HG03103 (cell line): ENCODE measurements around the gene TP53AIP1.
"Not testable (repeated sequence)": the region's sequence is repeated elsewhere in the genome, so short reads cannot be mapped to it uniquely, and the experiment has no call there.

Experiments
- ATAC-seq: cut with Tn5 transposase; IDR thresholded peaks from one replicate; pipeline ENCODE4 v1.9.1; 2021; ENCODE audit warnings: low read depth; ENCODE audit not compliant: unreplicated experiment

The TP53AIP1 gene

DNA sequence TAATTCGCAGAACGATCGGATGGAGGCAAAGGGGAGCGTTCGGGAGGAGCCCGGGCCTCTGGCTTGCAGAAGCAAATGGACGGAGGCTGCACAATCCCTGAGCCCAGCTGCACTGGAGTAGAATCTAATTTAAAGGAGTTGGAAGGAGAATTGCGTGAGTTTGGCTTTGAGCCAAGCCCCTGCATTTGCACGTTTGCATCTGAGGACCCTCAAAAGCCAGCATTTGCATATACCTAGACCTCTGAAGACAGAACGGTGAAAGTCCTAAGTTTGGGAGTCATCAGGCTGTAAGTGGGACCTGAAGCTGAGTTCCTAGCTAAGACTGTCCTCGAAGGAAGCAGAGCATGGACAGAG lies 15.6 kb downstream of the TP53AIP1 start:
- ATAC-seq, result no peak

- ATAC-seq, result no peak
Observed at GRCh38 chr11:128926437-128927107, 16.1 kb downstream of the TP53AIP1 start.

DNA sequence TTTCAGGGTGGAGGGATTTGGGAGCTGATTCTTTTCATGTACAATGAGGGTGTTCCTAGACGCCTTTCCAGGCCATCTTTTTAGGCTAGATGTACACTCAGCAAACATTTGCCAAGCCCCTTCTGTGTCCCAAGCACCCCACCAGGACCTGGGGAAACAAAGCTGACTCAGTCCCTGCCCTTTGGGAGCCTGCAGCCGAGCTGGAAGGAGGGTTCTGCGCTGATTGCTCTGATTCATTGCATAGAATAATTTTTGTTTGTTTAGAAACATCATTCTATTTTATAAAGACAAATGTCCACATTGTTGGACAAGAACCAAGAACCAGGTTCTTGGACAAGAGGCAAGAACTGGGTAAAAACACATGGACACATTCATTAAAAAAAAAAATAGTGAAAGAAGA lies 16.7 kb downstream of the TP53AIP1 start:
- ATAC-seq, result no peak

GRCh38 chr11:128925250-128925600 lies 17.4 kb downstream of the TP53AIP1 start:
- no peak for ATAC-seq

DNA sequence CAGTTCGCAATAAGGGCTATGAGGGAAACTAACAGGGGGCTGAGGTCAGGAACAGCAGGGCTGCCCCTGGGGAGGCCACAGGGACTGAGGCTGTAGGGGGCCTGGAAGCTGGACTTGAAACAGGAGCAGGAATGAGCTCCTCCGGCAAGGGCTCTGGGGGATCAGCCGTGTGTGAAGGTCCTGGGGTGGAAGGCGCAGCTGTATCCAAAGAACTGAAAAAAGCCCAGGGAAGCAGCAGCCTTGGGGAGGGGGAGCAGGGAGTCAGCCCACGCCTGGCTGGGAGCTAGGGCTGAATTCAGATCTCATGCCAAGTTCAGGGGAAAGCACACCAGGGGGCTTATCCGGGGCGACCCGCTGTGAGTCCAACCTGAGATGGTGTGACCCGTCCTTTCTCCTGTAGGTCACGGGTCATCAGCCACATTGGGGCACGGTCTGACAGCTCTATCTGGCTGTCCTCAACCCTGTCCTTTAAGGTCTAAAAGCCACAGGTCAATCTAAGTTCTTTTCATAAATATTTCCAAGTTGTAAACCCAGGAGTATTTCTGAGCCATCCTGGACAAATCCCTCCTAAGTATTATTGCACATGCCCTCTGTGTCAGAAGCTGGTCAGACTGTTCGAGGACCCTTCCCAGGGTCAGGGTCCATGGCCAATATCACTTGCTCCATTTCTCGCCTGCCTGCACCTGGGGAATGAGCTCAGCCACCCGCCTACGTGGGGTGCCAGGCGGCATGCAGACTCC lies 18.0 kb downstream of the TP53AIP1 start:
- no peak for ATAC-seq

GRCh38 chr11:128924104-128924503 lies 18.6 kb downstream of the TP53AIP1 start:
- no peak for ATAC-seq

DNA sequence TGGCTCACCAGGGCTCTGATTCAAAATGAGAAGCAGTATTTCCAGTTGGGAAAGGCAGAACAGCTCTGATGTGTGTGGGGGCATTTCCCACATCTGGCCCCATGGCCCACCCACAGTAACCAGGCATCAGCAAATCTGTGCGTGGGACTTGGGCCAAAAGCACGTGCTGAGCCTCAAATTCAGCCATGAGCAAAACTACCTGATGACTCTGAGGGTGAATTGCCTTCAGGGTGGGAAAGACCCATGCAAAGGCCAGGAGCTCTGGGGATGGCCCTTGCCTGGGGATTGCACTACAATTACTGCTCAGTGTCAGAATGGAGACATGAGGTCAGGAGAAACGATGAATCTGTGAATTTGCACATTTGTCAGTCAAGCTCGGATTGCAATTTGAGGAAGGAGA lies 20.9 kb downstream of the TP53AIP1 start:
- no peak for ATAC-seq

GRCh38 chr11:128920666-128921065 lies 22.0 kb downstream of the TP53AIP1 start:
- no peak for ATAC-seq

GRCh38 chr11:128919635-128920034 lies 23.0 kb downstream of the TP53AIP1 start:
- ATAC-seq, result not testable (repeated sequence)

DNA sequence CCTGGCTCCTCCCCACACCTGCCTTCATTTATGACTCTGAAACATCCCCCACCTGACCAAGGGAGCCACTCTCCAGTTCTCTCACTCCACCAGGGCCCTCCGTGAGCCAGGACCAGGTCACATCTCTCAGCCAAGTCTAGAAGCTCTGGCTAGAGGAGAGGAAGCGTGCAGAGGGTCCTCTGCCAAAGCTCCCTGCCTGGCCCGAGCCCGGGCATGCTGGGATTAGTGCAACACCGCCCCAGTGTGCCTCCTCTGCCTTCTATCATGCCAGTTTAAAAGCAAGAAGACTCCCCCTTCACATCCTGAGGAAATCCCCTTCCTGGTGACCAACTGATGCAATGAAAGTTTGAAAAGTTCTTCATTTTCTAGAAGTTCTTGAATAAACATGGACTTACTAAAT lies 23.5 kb downstream of the TP53AIP1 start:
- no peak for ATAC-seq

GRCh38 chr11:128917144-128917724 lies 25.4 kb downstream of the TP53AIP1 start:
- no peak for ATAC-seq

- ATAC-seq, result no peak
Observed at GRCh38 chr11:128916681-128917080, 26.0 kb downstream of the TP53AIP1 start.

- no peak for ATAC-seq
Observed at GRCh38 chr11:128916037-128916572, 26.6 kb downstream of the TP53AIP1 start.

- ATAC-seq, result no peak
Observed at GRCh38 chr11:128915149-128915521, 27.5 kb downstream of the TP53AIP1 start.

DNA sequence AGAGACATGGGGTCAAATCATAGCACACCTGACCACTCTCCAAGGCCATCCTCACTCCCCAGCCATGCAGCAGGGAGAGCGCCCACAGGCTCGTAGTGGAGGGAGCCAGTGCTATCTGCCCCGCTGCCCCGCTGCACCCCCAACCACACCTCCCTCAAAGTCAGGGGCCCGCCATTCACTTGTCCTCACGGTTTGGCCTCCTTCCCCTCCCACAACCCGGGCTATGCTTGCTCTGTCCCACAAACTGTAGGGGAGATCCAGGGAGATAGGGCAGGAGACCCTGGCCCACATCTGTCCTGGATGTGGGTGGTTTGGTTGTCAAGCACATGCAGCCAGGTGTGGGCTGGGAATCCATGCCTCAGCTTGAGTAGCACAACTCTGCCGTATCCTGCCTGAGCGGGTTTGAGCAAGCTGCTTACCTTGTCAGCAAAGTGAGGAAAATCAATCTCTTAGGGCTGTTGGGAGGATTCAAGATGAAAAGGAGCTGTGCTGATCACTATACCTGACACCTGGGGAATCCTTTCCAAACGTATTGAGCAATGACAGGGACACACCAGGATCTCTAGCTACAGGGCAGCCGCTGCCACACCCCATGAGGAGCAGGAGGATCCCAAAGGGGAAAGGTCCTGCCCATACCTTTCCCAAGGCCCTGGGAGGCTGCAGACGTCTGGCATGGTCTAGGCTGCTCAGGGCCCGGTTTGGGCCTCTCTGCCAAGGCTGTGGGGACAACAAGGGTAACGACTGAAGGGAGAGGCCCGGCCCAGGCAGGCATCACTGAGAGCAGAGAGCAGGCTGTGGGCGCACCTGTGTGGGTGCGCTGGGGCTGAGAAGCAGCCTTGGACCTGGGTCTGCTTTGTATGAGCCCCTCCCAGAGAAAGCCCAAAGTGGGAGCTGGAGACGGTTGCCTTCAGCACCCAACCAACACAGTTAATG lies 28.2 kb downstream of the TP53AIP1 start:
- ATAC-seq, result no peak

GRCh38 chr11:128913806-128914205 lies 28.9 kb downstream of the TP53AIP1 start:
- ATAC-seq, result no peak

DNA sequence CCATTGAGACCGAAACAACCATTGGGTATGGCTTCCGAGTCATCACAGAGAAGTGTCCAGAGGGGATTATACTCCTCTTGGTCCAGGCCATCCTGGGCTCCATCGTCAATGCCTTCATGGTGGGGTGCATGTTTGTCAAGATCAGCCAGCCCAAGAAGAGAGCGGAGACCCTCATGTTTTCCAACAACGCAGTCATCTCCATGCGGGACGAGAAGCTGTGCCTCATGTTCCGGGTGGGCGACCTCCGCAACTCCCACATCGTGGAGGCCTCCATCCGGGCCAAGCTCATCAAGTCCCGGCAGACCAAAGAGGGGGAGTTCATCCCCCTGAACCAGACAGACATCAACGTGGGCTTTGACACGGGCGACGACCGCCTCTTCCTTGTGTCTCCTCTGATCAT lies 31.0 kb downstream of the TP53AIP1 start:
- no peak for ATAC-seq

GRCh38 chr11:128911239-128911638 lies 31.4 kb downstream of the TP53AIP1 start:
- ATAC-seq, result no peak

GRCh38 chr11:128910576-128910975 lies 32.1 kb downstream of the TP53AIP1 start:
- ATAC-seq, result no peak

DNA sequence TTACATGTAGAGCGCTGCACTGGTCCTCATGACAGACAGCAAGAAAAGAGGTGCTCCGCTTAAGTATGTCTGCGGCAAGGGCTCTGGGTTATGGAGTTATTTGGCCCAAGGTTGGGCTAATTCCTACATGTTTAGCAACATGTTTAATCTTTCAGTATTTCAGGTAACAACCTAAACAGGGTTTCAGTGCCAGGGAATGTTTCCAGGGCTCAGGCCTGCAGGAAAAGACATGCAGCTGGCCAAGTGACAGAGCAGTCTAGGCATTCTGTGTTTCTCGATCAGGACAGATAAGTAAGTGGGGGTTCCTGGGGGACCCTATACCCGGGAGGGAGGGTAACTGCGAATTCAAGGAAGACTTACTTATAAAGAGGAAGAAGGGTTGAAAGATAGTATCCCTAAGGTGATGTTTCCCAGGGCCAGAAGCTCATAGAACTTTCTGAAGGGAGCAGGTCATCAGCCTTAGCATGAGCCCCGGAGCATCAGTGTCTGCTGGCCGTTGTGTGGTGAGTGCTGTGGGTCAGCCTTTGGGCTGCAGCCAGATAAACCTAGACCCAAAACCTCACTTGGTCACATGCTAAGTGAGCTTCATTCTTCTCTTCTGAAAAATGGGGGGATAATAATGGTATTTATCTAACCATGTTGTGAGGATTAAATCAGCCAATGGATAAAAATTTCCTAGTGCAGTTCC lies 33.1 kb downstream of the TP53AIP1 start:
- ATAC-seq, result no peak
